ENCODE results near the gene KAZN.

DNA sequence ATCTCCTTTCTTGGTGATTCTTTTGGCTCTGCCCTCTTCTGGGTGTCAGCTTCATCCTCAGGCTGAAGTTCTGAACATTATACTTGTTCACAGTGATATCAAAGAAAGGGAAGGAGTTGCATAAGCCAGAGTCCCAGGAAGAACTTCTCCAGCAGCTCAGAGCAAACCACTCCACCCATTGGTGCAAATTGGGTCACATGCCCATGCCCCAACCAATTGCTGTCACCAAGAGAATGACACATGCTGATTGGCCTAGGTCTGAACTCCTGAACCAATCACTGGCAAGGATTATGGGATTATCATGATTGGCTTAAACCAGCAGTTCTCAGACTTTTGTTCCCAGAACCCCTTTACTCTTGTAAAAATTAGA is 298.6 kb downstream of the KAZN start:
- TF ChIP-seq, protein P1, sequence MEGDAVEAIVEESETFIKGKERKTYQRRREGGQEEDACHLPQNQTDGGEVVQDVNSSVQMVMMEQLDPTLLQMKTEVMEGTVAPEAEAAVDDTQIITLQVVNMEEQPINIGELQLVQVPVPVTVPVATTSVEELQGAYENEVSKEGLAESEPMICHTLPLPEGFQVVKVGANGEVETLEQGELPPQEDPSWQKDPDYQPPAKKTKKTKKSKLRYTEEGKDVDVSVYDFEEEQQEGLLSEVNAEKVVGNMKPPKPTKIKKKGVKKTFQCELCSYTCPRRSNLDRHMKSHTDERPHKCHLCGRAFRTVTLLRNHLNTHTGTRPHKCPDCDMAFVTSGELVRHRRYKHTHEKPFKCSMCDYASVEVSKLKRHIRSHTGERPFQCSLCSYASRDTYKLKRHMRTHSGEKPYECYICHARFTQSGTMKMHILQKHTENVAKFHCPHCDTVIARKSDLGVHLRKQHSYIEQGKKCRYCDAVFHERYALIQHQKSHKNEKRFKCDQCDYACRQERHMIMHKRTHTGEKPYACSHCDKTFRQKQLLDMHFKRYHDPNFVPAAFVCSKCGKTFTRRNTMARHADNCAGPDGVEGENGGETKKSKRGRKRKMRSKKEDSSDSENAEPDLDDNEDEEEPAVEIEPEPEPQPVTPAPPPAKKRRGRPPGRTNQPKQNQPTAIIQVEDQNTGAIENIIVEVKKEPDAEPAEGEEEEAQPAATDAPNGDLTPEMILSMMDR (IDR thresholded peaks at IDR 0.05), result no peak
- no peak for TF ChIP-seq POLR2A (IDR thresholded peaks at IDR 0.05)
